Measurements from ENCODE around the gene LTBP3.

Gene LTBP3

DNA sequence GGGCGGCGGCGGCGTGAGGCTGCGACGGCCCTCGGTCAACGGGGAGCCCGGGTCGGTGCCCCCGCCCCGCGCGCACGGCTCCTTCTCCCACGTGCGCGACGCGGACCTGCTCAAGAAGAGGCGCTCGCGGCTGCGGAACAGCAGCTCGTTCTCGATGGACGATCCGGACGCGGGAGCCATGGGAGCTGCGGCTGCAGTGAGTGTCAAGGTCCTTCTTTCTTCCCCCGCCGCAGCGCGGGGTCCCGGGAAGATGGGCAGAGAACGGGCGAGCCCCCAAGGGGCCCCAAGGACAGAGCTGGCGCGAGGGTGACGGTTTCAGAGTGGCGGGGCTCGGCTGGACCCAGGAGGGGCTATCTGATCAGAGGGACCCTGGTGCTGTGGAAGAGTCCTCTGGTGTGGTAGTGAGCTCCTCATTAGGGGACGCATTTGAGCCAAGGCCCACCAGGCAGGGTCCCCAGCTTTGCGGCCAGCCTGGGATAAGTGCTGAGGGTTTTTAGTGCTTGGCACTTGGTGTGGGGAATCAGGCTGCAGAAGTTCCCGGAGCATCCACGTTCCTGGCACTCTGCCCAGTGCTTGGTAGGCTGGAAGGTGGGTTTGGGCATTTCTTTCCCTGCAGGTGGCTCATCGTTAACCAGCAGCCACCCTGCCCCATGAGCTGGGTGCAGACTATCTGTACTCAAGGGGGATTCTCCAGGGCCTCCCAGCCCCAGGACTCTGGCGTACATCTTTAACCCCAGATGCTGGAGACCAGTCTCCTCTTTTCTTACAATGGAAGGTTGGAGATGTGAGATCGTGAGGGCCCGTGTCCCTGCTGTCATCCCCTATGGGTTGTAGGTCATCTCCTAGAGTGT lies 27.5 kb upstream of the LTBP3 start:
- DNase-seq: no peak

DNA sequence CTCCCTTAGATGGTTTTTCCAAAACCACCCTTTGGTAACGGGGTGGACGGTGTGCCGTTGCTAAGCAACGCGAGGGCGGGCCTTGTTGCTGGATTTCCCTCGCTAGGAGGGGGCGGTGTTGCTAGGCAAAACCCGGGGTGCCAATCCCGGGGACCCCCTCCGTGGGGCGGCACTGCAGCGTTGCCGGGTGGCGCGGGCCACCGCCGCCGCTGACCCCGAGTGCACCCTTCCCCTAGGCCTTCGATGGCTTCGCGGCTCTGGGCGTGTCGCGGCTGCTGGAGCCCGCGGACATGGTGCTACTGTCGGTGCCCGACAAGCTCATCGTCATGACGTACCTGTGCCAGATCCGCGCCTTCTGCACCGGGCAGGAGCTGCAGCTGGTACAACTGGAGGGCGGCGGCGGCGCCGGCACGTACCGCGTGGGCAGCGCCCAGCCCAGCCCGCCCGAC lies 26.6 kb upstream of the LTBP3 start:
- DNase-seq: no peak

GRCh38 chr11:65584106-65584505 lies 25.9 kb upstream of the LTBP3 start:
- DNase-seq: no peak

GRCh38 chr11:65583589-65583988 lies 25.4 kb upstream of the LTBP3 start:
- no peak for DNase-seq

DNA sequence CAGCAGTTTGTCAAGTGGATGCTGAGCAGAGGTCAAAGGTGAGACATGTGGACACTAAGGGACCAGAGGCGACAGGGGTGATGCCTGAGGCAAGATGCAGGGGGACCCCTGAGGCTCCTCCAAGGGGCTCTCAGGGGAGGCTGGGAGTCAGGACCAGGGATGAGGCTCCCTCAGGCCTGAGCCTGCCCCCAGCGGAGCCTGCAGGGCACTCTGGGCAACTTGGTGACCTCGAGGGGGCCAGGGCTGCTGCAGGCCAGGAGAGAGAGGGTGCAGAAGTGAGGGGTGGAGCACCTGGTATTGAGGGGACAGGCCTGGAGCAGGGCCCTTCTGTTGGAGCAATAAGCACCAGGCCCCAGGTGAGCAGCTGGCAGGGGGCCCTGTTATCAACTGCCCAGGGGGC lies 23.8 kb upstream of the LTBP3 start:
- DNase-seq: no peak

- no peak for DNase-seq
These were observed 22.6 kb upstream of the LTBP3 start for GRCh38 chr11:65580756-65581155.

DNA sequence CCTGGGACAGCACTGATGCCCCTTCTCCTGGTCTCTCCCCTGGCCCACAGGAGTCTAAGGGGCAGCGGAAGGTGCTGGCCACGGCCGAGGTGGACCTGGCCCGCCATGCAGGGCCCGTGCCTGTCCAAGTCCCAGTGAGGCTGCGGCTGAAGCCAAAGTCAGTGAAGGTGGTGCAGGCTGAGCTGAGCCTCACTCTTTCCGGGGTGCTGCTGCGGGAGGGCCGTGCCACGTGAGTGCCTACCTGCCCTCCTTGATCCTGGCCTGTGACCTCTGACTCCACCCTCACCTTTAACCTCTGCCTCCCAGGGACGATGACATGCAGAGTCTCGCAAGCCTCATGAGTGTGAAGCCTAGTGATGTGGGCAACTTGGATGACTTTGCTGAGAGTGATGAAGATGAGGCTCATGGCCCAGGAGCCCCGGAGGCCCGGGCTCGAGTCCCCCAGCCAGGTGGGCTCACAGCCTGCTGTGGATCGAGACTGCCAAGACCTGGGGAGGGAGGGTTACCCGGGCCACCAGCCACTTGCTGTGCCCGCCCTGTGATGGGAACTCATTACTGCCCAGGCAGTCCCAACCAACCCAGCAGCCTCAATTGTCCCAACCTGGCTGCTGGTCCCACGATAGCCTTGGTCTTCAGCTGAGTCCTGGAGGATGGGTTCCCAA lies 22.0 kb upstream of the LTBP3 start:
- DNase-seq: no peak

DNA sequence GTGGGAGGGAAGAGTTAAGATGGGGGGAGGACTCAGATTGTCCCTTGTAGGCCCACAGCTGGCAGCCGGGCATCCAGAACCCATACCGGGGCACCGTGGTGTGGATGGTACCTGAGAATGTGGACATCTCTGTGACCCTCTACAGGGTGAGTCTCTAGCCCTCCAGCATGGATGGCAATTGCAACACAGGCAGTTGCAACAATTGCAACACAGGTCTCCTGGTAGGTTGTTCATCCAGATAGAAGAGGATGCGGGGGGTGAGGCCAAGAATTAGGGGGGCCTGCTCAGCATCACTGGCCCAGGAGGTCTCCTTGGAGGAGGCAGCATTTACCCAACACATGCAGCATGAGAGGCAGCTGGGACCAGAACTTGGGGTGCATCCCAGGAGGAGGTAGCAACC lies 21.1 kb upstream of the LTBP3 start:
- DNase-seq: no peak

DNA sequence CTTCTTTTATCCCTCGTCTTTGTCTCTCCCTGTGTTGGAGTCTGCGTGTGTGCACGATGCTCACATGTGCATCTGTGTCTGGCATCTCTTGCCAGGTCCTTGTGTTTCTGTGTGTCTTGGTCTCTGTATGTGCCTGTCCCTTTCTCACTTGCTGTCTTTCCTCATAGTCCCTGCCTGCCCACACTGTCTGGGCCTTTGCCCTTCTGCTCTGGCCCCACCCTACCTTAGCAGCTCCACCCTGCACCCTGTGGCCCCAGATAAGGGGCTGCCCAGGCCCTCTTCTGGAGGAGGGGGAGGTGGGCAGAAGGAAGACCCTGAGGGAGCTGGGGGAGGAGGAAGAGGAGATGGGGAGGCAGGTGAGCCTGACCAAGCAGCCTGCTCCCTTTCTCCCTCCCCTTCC lies 20.5 kb upstream of the LTBP3 start:
- DNase-seq: no peak

- DNase-seq: no peak
These were observed 20.0 kb upstream of the LTBP3 start for GRCh38 chr11:65578134-65578533.

GRCh38 chr11:65577756-65578109 lies 19.6 kb upstream of the LTBP3 start:
- no peak for DNase-seq

DNA sequence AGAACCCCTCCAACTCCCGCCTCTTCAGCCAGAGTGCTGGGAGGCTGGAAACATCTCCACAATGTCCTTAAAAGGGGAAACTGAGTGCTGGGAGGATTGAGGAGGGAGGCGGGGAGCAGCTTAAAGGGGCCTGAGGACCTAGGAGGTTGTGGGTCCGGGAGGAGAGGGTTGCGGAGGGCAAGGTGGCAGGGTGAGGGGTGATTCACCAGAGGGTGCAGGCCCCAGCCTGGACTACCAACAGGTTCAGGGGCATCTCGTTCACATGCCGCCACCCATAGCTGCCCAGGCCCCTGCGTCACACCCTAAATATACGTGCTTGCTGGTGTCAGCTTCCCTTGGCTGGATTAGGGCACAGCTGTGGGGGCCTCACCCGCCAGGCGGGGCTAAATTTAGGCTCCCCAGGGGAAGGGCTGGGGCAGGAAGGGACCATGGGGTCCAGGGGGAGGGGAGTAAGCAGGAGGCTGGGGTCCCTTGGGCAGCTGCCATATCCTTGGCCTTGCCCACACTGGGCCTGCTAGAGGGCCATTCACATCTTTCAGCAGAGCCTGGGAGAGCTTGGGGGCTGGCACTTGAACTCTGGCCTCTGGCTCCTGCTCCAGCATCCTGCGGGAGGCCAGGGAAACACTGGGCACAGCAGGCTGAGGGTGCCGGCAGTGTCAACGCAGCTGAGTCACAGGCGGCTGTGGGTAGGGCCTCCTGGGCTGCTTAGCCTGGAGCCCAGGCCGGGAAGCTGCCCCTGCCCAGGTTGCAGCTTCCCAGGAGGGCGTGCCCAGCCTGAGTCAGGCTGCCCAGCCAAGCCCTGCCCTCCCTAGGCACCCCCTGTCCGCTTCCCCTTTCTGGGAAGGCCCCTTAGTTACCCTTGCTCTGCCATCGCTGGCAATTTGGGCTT lies 19.0 kb upstream of the LTBP3 start:
- DNase-seq: no peak

DNA sequence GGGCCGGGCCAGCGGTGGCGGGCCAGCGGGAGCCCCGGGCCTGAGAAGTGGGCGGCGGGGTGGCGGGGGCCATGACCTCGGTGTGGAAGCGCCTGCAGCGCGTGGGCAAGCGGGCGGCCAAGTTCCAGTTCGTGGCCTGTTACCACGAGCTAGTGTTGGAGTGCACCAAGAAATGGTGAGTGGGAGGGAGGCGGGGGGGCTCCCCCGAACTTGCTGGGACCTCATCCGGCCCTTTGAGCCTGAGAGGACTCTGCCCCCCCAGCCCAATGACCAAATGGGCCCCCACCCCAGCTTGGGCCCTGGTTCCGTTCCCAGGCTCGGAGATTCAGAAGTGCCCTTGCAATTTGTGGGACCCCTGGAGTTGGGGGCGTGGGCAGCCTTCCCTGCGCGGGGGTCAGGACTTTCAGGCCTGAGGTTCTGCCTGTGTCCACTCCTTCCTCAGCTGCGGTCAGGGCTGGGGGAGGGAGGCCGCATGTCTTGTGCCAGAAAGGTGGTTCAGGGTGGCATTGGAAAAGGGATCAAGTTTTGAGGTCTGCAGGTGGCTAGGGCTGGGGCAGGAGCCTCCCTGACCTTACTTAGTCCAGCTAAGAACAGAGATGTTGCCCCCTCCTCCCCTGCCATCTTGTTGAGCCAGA lies 18.2 kb upstream of the LTBP3 start:
- DNase-seq: no peak

- DNase-seq: no peak
These were observed 17.5 kb upstream of the LTBP3 start, which contains the start of gene EHBP1L1 for GRCh38 chr11:65575568-65576231. EHBP1L1 (plus strand) TSS chr11:65576053; CDS start chr11:65576303, 250 bp downstream.

- DNase-seq: no peak
These were observed 16.8 kb upstream of the LTBP3 start for GRCh38 chr11:65574811-65575567.

- DNase-seq: no peak
These were observed 16.1 kb upstream of the LTBP3 start for GRCh38 chr11:65574109-65574810.

- DNase-seq: no peak
These were observed 15.4 kb upstream of the LTBP3 start for GRCh38 chr11:65573391-65574079.

DNA sequence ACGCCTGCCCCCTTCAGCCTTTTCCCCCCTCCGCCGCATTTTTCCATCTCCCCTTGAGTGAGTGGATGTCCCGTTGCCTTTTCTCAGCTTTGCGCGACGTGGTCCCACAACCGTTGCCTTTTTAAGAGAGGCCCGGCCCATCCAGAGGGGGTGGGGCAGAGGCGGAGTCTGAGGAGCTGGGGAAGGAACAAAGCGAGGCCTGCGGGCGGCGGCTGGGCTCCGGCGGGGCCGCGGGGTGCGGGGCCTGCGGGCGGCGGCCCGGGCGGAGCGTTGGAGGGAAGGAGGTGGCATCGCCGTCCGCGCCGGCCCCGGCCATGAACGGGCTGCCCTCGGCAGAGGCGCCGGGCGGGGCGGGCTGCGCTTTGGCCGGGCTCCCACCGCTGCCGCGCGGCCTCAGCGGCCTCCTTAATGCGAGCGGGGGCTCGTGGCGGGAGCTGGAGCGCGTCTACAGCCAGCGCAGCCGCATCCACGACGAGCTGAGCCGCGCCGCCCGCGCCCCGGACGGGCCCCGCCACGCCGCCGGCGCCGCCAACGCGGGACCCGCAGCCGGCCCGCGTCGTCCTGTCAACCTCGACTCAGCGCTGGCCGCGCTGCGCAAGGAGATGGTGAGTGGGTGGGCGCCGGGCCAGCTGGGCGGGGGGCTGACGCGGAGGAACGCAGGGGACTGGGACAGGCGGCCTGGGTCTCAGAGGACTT lies 14.3 kb upstream of the LTBP3 start, which contains the start of gene FAM89B:
Gene FAM89B, plus strand, starts transcription at position 183 of the 696 bp plus-strand sequence. Its CDS starts 132 bp downstream, at position 315.
- no peak for DNase-seq

DNA sequence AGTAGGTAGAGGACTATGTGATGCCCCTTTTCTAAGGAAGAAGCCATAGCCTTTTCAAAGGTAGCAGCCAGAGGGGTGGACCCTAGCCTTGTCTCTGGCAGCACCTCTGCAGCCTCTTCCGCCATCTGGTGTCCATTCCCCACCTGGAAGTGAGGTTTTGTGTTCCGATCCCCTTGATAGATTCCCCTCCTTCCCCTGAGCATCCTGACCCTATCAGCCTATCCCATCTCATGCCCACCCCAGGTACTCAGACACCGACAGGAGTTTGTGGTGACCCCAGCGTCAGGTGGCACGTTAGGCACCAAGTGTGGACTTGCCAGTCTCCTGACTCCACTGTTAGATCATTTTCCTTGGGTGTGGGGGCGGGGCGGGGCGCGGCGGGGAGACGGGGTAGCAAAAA lies 13.8 kb upstream of the LTBP3 start:
- DNase-seq: no peak

All from NCI-H524 treated with DMSO at 0.1 percent for 48 hours (cell line).